SK-N-MC (cell line): ENCODE measurements around the gene SIAH3.

Experiments
- EZH2 ChIP-seq: fragments of 200-600 bp; sonication (generic); IDR thresholded peaks from one replicate; pipeline ENCODE4 v1.6.1; 2017; ENCODE audit warnings: antibody characterized with exemption
- FOXP2 ChIP-seq: optimal IDR thresholded peaks from 2 replicates; pipeline ENCODE3; 2011; ENCODE audit warnings: mild to moderate bottlenecking, moderate library complexity; ENCODE audit not compliant: insufficient read depth; ENCODE audit errors: extremely low read length, control extremely low read depth
- POLR2AphosphoS5 ChIP-seq: IDR thresholded peaks from 2 replicates; pipeline ENCODE4 v1.6.1; 2012; ENCODE audit warnings: mild to moderate bottlenecking, low read depth, low read length, borderline replicate concordance

DNA sequence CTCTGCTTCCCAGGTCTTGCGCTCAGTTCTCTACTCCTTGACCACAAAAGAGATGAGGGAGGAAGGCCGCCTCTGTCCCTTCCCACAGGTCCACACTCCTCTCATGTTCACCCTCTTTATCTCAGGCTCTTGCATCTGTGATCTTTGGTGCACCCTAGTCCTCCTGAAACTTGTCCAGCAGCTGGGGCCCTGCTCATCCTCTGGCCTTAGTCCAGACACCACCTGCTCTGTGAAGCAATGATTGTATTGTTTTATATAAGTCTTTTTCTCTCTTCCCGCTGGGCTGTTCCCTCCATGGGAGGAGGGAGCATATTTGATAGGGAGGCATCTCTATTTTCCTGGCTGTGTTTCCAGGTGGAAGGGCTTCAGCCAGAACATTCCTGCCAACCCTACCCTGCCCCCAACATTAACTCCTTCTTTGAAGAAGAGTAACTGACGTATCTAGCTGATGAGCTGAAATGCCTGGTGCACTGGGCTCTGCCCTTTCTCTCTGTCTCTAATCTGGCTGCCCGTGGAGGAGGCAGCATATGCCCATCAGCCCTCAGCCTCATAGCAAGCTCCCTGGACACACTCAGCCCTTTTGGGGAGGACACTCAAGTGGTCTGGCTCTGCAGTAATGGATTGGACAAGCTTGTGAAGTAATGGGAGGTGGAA, 38.2 kb upstream of the SIAH3 start:
- no peak for TF ChIP-seq POLR2AphosphoS5
- no peak for TF ChIP-seq EZH2
- no peak for TF ChIP-seq FOXP2
